ENCODE results near the gene GMDS.

Gene GMDS

DNA sequence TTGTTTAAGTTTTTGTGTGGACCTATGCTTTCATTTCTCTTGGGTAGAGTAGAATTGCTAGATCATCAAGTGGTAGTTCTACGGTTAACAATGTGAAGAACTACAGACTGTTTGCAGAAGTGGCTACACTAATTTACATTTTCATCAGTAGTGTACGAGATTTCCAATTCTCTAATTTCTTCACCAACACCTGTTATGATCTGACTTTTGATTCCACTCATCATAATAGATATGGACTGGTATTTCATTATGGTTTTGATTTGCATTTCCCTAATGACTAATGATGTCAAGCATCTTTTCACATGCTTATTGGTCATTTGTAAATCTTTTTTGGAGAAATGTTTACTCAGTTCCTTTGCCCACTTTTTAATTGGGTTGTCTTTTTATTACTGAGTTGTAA, 244.4 kb downstream of the GMDS start:
- H3K4me3 ChIP-seq (ENCODE audit: control insufficient read depth in 1 of 7, extremely low read depth in 1 of 7, insufficient read depth in 4 of 7, low read depth in 2 of 7, low read length in 6 of 7) = no peak overlapping the region
- POLR2A ChIA-PET = no interaction called here
- peaks cover 0 to 2% (median 0%) of the 10 kb centered on the region in 4 experiments for H3K4me1 ChIP-seq (ENCODE audit: control extremely low read depth in 1 of 4, control insufficient read depth in 4 of 4, insufficient read depth in 4 of 4, low read length in 3 of 4)
- H3K36me3 ChIP-seq (ENCODE audit: control insufficient read depth in 4 of 4, insufficient read depth in 4 of 4, low read length in 3 of 4) = peaks cover 0 to 2% (median 0%) of the 10 kb centered on the region in 4 experiments
- CTCF ChIA-PET = no interaction called here
- DNase-seq = no peak
- no CpG with 5 or more reads among the region's 2 CpGs for WGBS (ENCODE audit: insufficient coverage)
- peaks cover 0 to 7% (median 0%) of the 10 kb centered on the region in 5 experiments for H3K9me3 ChIP-seq (ENCODE audit: control extremely low read depth in 1 of 5, control insufficient read depth in 4 of 5, insufficient read depth in 2 of 5, low read depth in 1 of 5, low read length in 4 of 5)
- H3K27me3 ChIP-seq (replicated peaks in 2 of 5; ENCODE audit: control insufficient read depth in 4 of 5, insufficient read depth in 5 of 5, low read length in 4 of 5) = no peaks in the 10 kb centered on the region
- H3K27ac ChIP-seq (ENCODE audit: insufficient read depth in 1 of 2, low read depth in 1 of 2, low read length in 2 of 2, poor library complexity in 1 of 2, severe bottlenecking in 2 of 2) = no peak overlapping the region

DNA sequence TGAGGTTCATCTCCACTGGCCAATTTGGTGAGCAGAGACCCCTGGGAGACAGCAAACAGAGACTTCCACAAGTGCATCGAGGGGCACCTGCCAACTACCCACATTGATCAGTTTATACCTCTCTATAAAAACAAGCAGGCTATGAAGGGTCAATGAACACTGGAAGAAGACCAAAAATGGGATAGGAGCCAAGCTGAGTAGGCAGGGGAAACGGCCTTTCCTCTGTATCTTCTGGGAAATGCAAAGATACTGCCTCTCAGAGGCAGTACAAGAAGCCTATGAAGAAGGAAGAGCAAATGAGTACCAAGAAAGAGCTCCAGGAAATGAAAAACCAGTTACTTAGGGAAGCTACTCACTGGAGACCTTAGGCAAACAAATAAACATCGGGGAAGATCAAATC, 247.7 kb downstream of the GMDS start:
- WGBS (ENCODE audit: insufficient coverage) = 80% methylated on average over 2 of the region's 3 CpGs
- Histone ChIP-seq H3K9me3 (ENCODE audit: control extremely low read depth in 1 of 5, control insufficient read depth in 4 of 5, insufficient read depth in 2 of 5, low read depth in 1 of 5, low read length in 4 of 5) (peaks cover 0 to 7% (median 0%) of the 10 kb centered on the region in 5 experiments), H3K27ac (ENCODE audit: insufficient read depth in 1 of 2, low read depth in 1 of 2, low read length in 2 of 2, poor library complexity in 1 of 2, severe bottlenecking in 2 of 2) (no peak overlapping the region), H3K4me1 (ENCODE audit: control extremely low read depth in 1 of 4, control insufficient read depth in 4 of 4, insufficient read depth in 4 of 4, low read length in 3 of 4) (peaks cover 0 to 2% (median 0%) of the 10 kb centered on the region in 4 experiments), H3K27me3 (replicated peaks in 2 of 5; ENCODE audit: control insufficient read depth in 4 of 5, insufficient read depth in 5 of 5, low read length in 4 of 5) (no peaks in the 10 kb centered on the region), H3K4me3 (ENCODE audit: control insufficient read depth in 1 of 7, extremely low read depth in 1 of 7, insufficient read depth in 4 of 7, low read depth in 2 of 7, low read length in 6 of 7) (no peak overlapping the region), H3K36me3 (ENCODE audit: control insufficient read depth in 4 of 4, insufficient read depth in 4 of 4, low read length in 3 of 4) (no peaks in the 10 kb centered on the region)
- DNase-seq = no peak
- ChIA-PET POLR2A (no interaction called here), CTCF (interaction anchor here (1.0 kb wide), 1 partner anchor 39 kb away, joined by 5 read pairs; no protein-coding TSS in a partner anchor)

DNA sequence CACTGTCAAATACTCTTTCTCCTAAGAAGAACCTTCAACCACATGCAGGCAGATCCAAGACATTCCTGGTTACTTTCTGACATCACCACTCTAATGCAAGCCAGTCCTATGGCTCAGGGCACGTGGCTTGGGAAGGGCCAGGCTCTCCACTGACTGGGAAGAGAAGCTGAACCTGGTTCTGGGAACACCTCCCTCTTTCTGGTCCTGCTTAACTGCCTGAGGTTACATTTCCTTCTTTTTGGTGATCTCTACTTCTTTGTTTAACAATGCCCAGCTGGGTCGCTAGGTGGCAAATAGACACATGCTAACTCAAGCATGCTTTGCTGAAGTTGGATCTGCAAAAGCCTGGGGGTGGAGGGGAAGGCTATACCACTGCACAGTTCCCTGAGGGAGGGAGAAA, 249.8 kb downstream of the GMDS start:
- WGBS (ENCODE audit: insufficient coverage) = 100% methylated on average over 1 of the region's 2 CpGs
- CTCF ChIA-PET = interaction anchor here (1.2 kb wide), 1 partner anchor 25 kb away, joined by 4 read pairs; no protein-coding TSS in a partner anchor
- peaks cover 0 to 4% (median 0%) of the 10 kb centered on the region in 5 experiments for H3K9me3 ChIP-seq (ENCODE audit: control extremely low read depth in 1 of 5, control insufficient read depth in 4 of 5, insufficient read depth in 2 of 5, low read depth in 1 of 5, low read length in 4 of 5)
- H3K27ac ChIP-seq (ENCODE audit: insufficient read depth in 1 of 2, low read depth in 1 of 2, low read length in 2 of 2, poor library complexity in 1 of 2, severe bottlenecking in 2 of 2) = no peak overlapping the region
- POLR2A ChIA-PET = no interaction called here
- DNase-seq = no peak
- peaks cover 0 to 2% (median 0%) of the 10 kb centered on the region in 4 experiments for H3K4me1 ChIP-seq (ENCODE audit: control extremely low read depth in 1 of 4, control insufficient read depth in 4 of 4, insufficient read depth in 4 of 4, low read length in 3 of 4)
- H3K4me3 ChIP-seq (ENCODE audit: control insufficient read depth in 1 of 7, extremely low read depth in 1 of 7, insufficient read depth in 4 of 7, low read depth in 2 of 7, low read length in 6 of 7) = no peak overlapping the region
- H3K27me3 ChIP-seq (replicated peaks in 2 of 5; ENCODE audit: control insufficient read depth in 4 of 5, insufficient read depth in 5 of 5, low read length in 4 of 5) = no peaks in the 10 kb centered on the region
- H3K36me3 ChIP-seq (ENCODE audit: control insufficient read depth in 4 of 4, insufficient read depth in 4 of 4, low read length in 3 of 4) = no peaks in the 10 kb centered on the region

DNA sequence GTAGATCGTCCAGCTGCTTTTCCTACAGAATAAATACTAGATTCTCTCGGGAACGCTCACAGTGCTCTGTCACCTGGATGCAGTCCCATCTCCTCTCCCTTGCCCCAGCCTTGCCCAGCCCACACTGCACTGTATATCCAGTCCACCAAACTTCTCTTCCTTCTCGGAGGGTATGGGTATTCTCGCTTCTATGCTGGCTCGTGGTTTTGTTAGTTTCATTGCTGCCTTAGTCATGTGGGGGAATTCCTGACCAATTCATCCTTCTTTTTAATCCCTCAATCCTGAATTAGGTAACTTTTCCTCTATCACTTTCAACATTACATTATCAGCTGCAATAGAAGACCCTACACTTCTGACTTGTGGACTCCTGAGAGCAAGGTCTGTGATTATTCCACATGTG, 252.4 kb downstream of the GMDS start:
- no peaks in the 10 kb centered on the region for H3K27me3 ChIP-seq (replicated peaks in 2 of 5; ENCODE audit: control insufficient read depth in 4 of 5, insufficient read depth in 5 of 5, low read length in 4 of 5)
- peaks cover 0 to 4% (median 0%) of the 10 kb centered on the region in 5 experiments for H3K9me3 ChIP-seq (ENCODE audit: control extremely low read depth in 1 of 5, control insufficient read depth in 4 of 5, insufficient read depth in 2 of 5, low read depth in 1 of 5, low read length in 4 of 5)
- ChIA-PET POLR2A (interaction anchor here (0.6 kb wide), 1 partner anchor 20 kb away, joined by 3 read pairs; no protein-coding TSS in a partner anchor), CTCF (no interaction called here)
- DNase-seq = no peak
- WGBS (ENCODE audit: insufficient coverage) = 97% methylated on average over 3 of the region's 6 CpGs
- no peaks in the 10 kb centered on the region for H3K36me3 ChIP-seq (ENCODE audit: control insufficient read depth in 4 of 4, insufficient read depth in 4 of 4, low read length in 3 of 4)
- H3K4me3 ChIP-seq (ENCODE audit: control insufficient read depth in 1 of 7, extremely low read depth in 1 of 7, insufficient read depth in 4 of 7, low read depth in 2 of 7, low read length in 6 of 7) = no peak overlapping the region
- H3K4me1 ChIP-seq (ENCODE audit: control extremely low read depth in 1 of 4, control insufficient read depth in 4 of 4, insufficient read depth in 4 of 4, low read length in 3 of 4) = peaks cover 0 to 2% (median 0%) of the 10 kb centered on the region in 4 experiments
- no peak overlapping the region for H3K27ac ChIP-seq (ENCODE audit: insufficient read depth in 1 of 2, low read depth in 1 of 2, low read length in 2 of 2, poor library complexity in 1 of 2, severe bottlenecking in 2 of 2)

DNA sequence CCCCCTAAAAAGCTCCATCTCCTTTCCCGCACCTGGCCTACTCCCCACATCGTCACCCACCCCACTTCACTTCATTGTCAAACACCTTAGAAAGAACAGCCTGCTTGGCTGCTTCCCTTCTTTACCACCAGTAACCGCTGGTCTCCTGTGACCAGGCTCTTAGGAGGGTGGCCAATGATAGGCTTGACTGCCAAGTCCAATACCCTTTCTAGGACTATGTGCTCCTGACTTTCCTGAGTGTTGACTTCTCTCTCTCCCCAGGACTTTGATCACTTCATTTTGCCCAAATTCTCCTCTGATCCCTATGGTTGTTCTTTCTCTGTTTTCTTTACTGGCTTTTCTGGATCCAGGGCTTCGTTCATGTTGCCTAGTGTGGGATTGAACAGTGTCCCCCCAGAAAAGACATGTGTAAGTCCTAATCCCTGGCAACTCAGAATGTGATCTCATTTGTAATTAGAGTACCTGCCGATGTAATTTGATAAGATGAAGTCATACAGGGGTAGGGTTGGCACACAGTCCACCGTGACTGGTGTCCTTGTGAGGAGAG, 254.0 kb downstream of the GMDS start:
- CTCF ChIA-PET = no interaction called here
- Histone ChIP-seq H3K36me3 (ENCODE audit: control insufficient read depth in 4 of 4, insufficient read depth in 4 of 4, low read length in 3 of 4) (no peaks in the 10 kb centered on the region), H3K4me1 (ENCODE audit: control extremely low read depth in 1 of 4, control insufficient read depth in 4 of 4, insufficient read depth in 4 of 4, low read length in 3 of 4) (no peaks in the 10 kb centered on the region), H3K27ac (ENCODE audit: insufficient read depth in 1 of 2, low read depth in 1 of 2, low read length in 2 of 2, poor library complexity in 1 of 2, severe bottlenecking in 2 of 2) (no peak overlapping the region), H3K4me3 (ENCODE audit: control insufficient read depth in 1 of 7, extremely low read depth in 1 of 7, insufficient read depth in 4 of 7, low read depth in 2 of 7, low read length in 6 of 7) (no peak overlapping the region), H3K9me3 (ENCODE audit: control extremely low read depth in 1 of 5, control insufficient read depth in 4 of 5, insufficient read depth in 2 of 5, low read depth in 1 of 5, low read length in 4 of 5) (peaks cover 0 to under 1% (median 0%) of the 10 kb centered on the region in 5 experiments), H3K27me3 (replicated peaks in 2 of 5; ENCODE audit: control insufficient read depth in 4 of 5, insufficient read depth in 5 of 5, low read length in 4 of 5) (no peaks in the 10 kb centered on the region)
- WGBS (ENCODE audit: insufficient coverage) = 93% methylated on average over 5 of the region's 6 CpGs
- POLR2A ChIA-PET = no interaction called here
- no peak for DNase-seq

DNA sequence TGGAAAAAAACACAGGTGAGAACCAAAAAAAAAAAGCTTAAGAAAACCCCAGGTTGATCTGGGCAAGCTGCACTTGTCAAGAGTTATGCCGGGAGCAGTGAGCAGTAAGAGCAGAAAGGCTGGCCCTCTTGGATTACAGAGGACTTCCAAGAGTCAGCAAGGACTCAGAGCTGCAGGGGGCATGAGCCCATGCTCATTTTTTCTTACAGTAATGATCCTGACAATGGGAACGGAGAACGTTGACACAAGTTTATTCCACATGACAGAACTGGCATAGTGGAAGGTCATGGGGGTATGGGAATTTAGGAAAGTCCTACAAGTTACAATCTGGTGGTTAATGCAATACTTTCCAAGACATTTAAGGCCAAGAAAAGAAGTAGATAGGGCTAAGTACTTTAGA, 256.6 kb downstream of the GMDS start:
- ChIA-PET POLR2A (interaction anchor here (0.6 to 0.7 kb wide), 2 partner anchors 18 to 1170 kb away, joined by 3 read pairs; no protein-coding TSS in a partner anchor), CTCF (interaction anchor here (0.6 to 2.8 kb wide), 2 partner anchors 15 to 386 kb away, joined by 3 to 7 read pairs; no protein-coding TSS in a partner anchor)
- Histone ChIP-seq H3K36me3 (ENCODE audit: control insufficient read depth in 4 of 4, insufficient read depth in 4 of 4, low read length in 3 of 4) (peaks cover 0 to 3% (median 0%) of the 10 kb centered on the region in 4 experiments), H3K4me1 (ENCODE audit: control extremely low read depth in 1 of 4, control insufficient read depth in 4 of 4, insufficient read depth in 4 of 4, low read length in 3 of 4) (no peaks in the 10 kb centered on the region), H3K27ac (ENCODE audit: insufficient read depth in 1 of 2, low read depth in 1 of 2, low read length in 2 of 2, poor library complexity in 1 of 2, severe bottlenecking in 2 of 2) (no peak overlapping the region), H3K4me3 (ENCODE audit: control insufficient read depth in 1 of 7, extremely low read depth in 1 of 7, insufficient read depth in 4 of 7, low read depth in 2 of 7, low read length in 6 of 7) (no peak overlapping the region), H3K9me3 (ENCODE audit: control extremely low read depth in 1 of 5, control insufficient read depth in 4 of 5, insufficient read depth in 2 of 5, low read depth in 1 of 5, low read length in 4 of 5) (peaks cover 0 to 3% (median 0%) of the 10 kb centered on the region in 5 experiments), H3K27me3 (replicated peaks in 2 of 5; ENCODE audit: control insufficient read depth in 4 of 5, insufficient read depth in 5 of 5, low read length in 4 of 5) (no peaks in the 10 kb centered on the region)
- no peak for DNase-seq
- 94% methylated on average over 3 of the region's 3 CpGs for WGBS (ENCODE audit: insufficient coverage)

DNA sequence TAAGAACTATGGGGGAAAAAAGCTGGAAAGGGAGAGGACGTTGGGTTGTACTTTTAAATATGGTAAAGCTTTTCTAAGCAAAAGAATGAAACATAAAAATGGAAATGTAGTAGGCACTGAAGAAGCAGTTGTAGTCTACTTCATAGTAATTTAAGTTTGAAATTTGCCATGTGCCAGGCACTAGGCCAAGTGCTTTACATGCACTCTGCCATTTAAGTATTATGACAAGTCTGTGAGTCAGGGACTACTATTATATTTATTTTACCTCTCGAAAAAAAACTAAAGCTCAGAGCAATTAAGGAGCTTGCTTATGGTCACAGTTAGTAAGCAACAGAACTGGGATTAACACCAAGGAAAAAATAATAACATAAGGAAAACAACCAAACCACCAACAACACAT, 257.8 kb downstream of the GMDS start:
- Histone ChIP-seq H3K9me3 (ENCODE audit: control extremely low read depth in 1 of 5, control insufficient read depth in 4 of 5, insufficient read depth in 2 of 5, low read depth in 1 of 5, low read length in 4 of 5) (peaks cover 0 to 7% (median 0%) of the 10 kb centered on the region in 5 experiments), H3K27me3 (replicated peaks in 2 of 5; ENCODE audit: control insufficient read depth in 4 of 5, insufficient read depth in 5 of 5, low read length in 4 of 5) (no peaks in the 10 kb centered on the region), H3K36me3 (ENCODE audit: control insufficient read depth in 4 of 4, insufficient read depth in 4 of 4, low read length in 3 of 4) (peaks cover 0 to 3% (median 0%) of the 10 kb centered on the region in 4 experiments), H3K4me3 (ENCODE audit: control insufficient read depth in 1 of 7, extremely low read depth in 1 of 7, insufficient read depth in 4 of 7, low read depth in 2 of 7, low read length in 6 of 7) (no peak overlapping the region), H3K4me1 (ENCODE audit: control extremely low read depth in 1 of 4, control insufficient read depth in 4 of 4, insufficient read depth in 4 of 4, low read length in 3 of 4) (no peaks in the 10 kb centered on the region), H3K27ac (ENCODE audit: insufficient read depth in 1 of 2, low read depth in 1 of 2, low read length in 2 of 2, poor library complexity in 1 of 2, severe bottlenecking in 2 of 2) (no peak overlapping the region)
- WGBS (ENCODE audit: insufficient coverage) = 100% methylated on average over 1 of the region's 2 CpGs
- POLR2A ChIA-PET = no interaction called here
- CTCF ChIA-PET = interaction anchor here (2.8 kb wide), 1 partner anchor 16 kb away, joined by 7 read pairs; no protein-coding TSS in a partner anchor
- DNase-seq = no peak

All from common myeloid progenitor, CD34-positive (primary cell).